Liver (tissue), 9 donors: ENCODE measurements around the gene SELENOO. TPM values are rescaled to one million over a fixed set of nuclear protein-coding genes. Genes with fewer than 3 reads are reported as not detected.

Experiments used
- DNase-seq: peaks from one replicate; pipeline ENCODE4 v3.0.0-alpha.2; 2017; ENCODE audit warnings: low spot score
- H3K27ac ChIP-seq, 2 donors: one replicate each; pipeline ENCODE4 v1.7.0; 2013; ENCODE audit warnings: inconsistent platforms in 2 of 2, low read length in 2 of 2, control low read depth in 1 of 2, low read depth in 1 of 2, mild to moderate bottlenecking in 1 of 2
- H3K27me3 ChIP-seq, 4 donors: one replicate each; pipeline versions ENCODE4 v1.6.1 to v1.7.0; 2013; ENCODE audit warnings: low read length in 3 of 4, inconsistent platforms in 1 of 4, mild to moderate bottlenecking in 1 of 4, moderate library complexity in 1 of 4; ENCODE audit not compliant: control insufficient read depth in 4 of 4, insufficient read depth in 4 of 4
- H3K36me3 ChIP-seq, 4 donors: one replicate each; pipeline versions ENCODE4 v1.6.1 to v1.7.0; 2013; ENCODE audit warnings: low read length in 3 of 4, mild to moderate bottlenecking in 3 of 4, low read depth in 1 of 4, moderate library complexity in 1 of 4; ENCODE audit not compliant: control insufficient read depth in 4 of 4, insufficient read depth in 3 of 4
- H3K4me1 ChIP-seq, 4 donors: one replicate each; pipeline versions ENCODE4 v1.6.1 to v1.7.0; 2013; ENCODE audit warnings: low read length in 3 of 4, mild to moderate bottlenecking in 3 of 4, moderate library complexity in 1 of 4; ENCODE audit not compliant: control insufficient read depth in 4 of 4, insufficient read depth in 4 of 4
- H3K4me3 ChIP-seq, 3 donors: one replicate each; pipeline versions ENCODE4 v1.6.1 to v1.7.0; 2013; ENCODE audit warnings: low read length in 3 of 3, control low read depth in 1 of 3, low read depth in 1 of 3, mild to moderate bottlenecking in 1 of 3
- H3K9ac ChIP-seq, 2 donors: one replicate each; pipeline ENCODE4 v1.7.0; 2013; ENCODE audit warnings: low read length in 2 of 2, mild to moderate bottlenecking in 2 of 2, moderate library complexity in 2 of 2, control low read depth in 1 of 2, low read depth in 1 of 2
- H3K9me3 ChIP-seq, 4 donors: one replicate each; pipeline versions ENCODE4 v1.6.1 to v1.7.0; 2013; ENCODE audit warnings: low read length in 3 of 4; ENCODE audit not compliant: control insufficient read depth in 4 of 4
- EGR1 ChIP-seq, 2 donors: IDR thresholded peaks; 2 replicates each; pipeline ENCODE4 v1.6.1; 2016 to 2018; ENCODE audit warnings: antibody characterized with exemption in 2 of 2, low read depth in 2 of 2
- FOXA2 ChIP-seq: IDR thresholded peaks from 2 replicates; pipeline ENCODE4 v1.6.1; 2016; ENCODE audit warnings: antibody characterized with exemption
- HNF4A ChIP-seq, 2 donors: conservative IDR thresholded peaks; 2 replicates each; pipeline ENCODE4 v1.6.1; 2016; ENCODE audit warnings: antibody characterized with exemption in 2 of 2, mild to moderate bottlenecking in 2 of 2
- HNF4G ChIP-seq: IDR thresholded peaks from 2 replicates; pipeline ENCODE4 v1.6.1; 2016; ENCODE audit warnings: antibody characterized with exemption
- JUND ChIP-seq, 2 donors: IDR thresholded peaks; 2 replicates each; pipeline ENCODE4 v1.6.1; 2016; ENCODE audit warnings: antibody characterized with exemption in 2 of 2
- RAD21 ChIP-seq, 2 donors: IDR thresholded peaks; 2 replicates each; pipeline ENCODE4 v1.6.1; 2016; ENCODE audit warnings: antibody characterized with exemption in 2 of 2, mild to moderate bottlenecking in 2 of 2
- RXRA ChIP-seq, 2 donors: IDR thresholded peaks; 2 replicates each; pipeline ENCODE4 v1.6.1; 2017 to 2018; ENCODE audit warnings: antibody characterized with exemption in 2 of 2, mild to moderate bottlenecking in 1 of 2
- SP1 ChIP-seq: IDR thresholded peaks from 2 replicates; pipeline ENCODE4 v1.6.1; 2018; ENCODE audit warnings: antibody characterized with exemption, mild to moderate bottlenecking
- TAF1 ChIP-seq: conservative IDR thresholded peaks from 2 replicates; pipeline ENCODE4 v1.6.1; 2016; ENCODE audit warnings: antibody characterized with exemption, mild to moderate bottlenecking
- ZBTB33 ChIP-seq: IDR thresholded peaks from 2 replicates; pipeline ENCODE4 v1.6.1; 2016; ENCODE audit warnings: antibody characterized with exemption
- whole genome bisulfite sequencing: extraction: QIAGEN DNeasy Blood & Tissue Kit; methylation state at CpG from one replicate; pipeline ENCODE4 v1.1.7; 2013; 5-methylcytosine and 5-hydroxymethylcytosine counted together
- polyA plus RNA-seq, 2 donors: library from polyadenylated mRNA; stranded (reverse) in 1 of 2; unstranded in 1 of 2; fragments of 200-250 nt in 1 of 2; fragments of >200 nt in 1 of 2; fragmentation: Nextera tagmentation in 1 of 2; extraction: Ambion mirVana in 1 of 2; gene quantifications; one replicate each; pipeline versions ENCODE4 v1.2.1 to v1.2.3, GENCODE V29; 2013 to 2015
- total RNA-seq, 2 donors: library from RNA; depleted of rRNA; stranded (reverse); fragments of >200 nt; gene quantifications; one replicate each; pipeline ENCODE4 v1.2.3, GENCODE V29; 2014
- TF ChIP-seq, protein P1 (sequence below): fragments of 150-350 bp; IDR thresholded peaks from 2 replicates; pipeline ENCODE4 v1.5.1; 2017; ENCODE audit warnings: improper control_type of control experiment, low read depth, low read length; ENCODE audit not compliant: missing input control
- TF ChIP-seq, protein P2 (sequence below): IDR thresholded peaks from 2 replicates; pipeline ENCODE4 v1.6.1; 2016; ENCODE audit warnings: antibody characterized with exemption, mild to moderate bottlenecking
- donor health status: healthy.
- donor health status: healthy.
- donor health status: healthy.
- donor health status: healthy.
- donor health status: healthy.

Gene SELENOO
- total and polyA plus RNA-seq, 4 donors, result 16.4 to 59.2 (median 42.2) TPM

DNA sequence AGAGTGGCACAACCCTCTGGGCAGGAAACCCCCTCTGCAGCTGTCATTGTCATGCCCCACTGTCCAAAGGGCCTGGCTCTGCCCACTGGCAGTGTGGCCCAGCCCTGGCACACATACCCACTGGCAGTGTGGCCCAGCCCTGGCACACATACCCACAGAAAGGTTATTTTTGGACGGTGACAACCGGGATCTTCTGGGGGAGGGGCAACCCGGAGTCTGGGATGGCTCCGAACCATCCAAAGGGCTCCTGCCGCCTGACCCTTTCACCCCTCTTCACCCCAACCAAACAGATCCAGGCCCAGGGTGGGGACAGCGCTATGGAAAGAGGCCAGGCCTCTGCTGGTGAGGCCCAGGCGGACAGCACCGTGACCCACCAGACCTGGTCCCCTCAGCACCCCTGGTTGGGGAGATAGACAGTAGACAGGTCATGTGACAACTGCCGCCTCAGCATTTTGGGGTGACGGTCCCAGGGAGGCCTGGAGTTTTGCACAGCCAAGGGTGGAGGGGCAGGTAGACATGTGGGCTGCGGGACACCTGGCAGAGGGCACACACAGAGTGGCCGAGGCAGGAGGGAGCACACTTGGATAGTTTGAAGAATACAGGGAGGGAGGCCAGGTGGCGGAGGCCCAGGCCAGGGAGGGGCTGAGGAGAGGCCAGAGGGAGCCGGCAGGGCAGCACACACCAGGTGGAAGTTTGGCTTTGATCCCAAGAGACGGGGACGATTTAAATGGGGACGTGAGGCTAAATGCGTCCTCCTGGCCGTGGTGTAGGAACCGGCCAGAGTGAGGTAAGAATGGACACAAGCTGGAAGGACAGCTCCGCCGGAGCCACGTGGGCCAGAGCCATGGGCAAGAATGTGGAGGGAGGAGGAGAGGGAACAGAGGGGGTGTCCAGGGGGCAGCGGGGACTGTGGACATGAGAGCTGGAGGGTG is 57.8 kb downstream of the SELENOO start:
- no peaks in the 10 kb centered on the region for H3K27me3 ChIP-seq
- H3K9me3 ChIP-seq, result no peaks in the 10 kb centered on the region
- no peak overlapping the region for H3K9ac ChIP-seq
- peaks cover 0 to 1% (median 0%) of the 10 kb centered on the region in 4 donors for H3K36me3 ChIP-seq
- H3K4me1 ChIP-seq, result peaks cover 16 to 37% (median 29%) of the 10 kb centered on the region in 4 donors
- TF ChIP-seq RXRA (IDR thresholded peaks at IDR 0.05) (peak in 1 of 2 donors; percentile 40), JUND (IDR thresholded peaks at IDR 0.05) (no peak)
- WGBS, result 61% methylated on average over 24 of the region's 24 CpGs
- H3K4me3 ChIP-seq, result no peak overlapping the region
- no peak for DNase-seq
- peak overlapping the region in 1 of 2 donors; percentile 41 for H3K27ac ChIP-seq

DNA sequence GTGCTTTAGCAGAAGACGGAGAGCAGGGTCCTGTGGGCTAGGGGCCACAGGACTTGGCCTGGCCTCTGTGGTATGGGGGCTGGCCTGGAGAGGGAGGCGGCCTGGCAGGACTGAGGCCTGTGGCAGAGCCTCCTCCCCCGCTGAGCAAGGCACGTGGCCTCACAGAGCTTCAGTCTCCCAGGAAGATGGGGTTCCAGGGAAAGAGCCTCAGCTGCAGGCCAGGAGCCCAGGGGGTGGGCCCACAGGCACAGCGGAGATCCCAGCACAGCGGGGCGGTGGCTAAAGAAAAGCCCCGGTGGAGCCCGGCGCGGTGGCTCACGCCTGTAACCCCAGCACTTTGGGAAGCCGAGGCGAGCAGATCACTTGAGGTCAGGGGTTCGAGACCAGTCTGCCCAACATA is 58.5 kb downstream of the SELENOO start:
- no peaks in the 10 kb centered on the region for H3K9me3 ChIP-seq
- TF ChIP-seq FOXA2, result no peak
- TF ChIP-seq RAD21 (IDR thresholded peaks at IDR 0.05), result no peak
- TF ChIP-seq HNF4A (conservative IDR thresholded peaks at IDR 0.05), result no peak
- TF ChIP-seq SP1, result no peak
- TF ChIP-seq ZBTB33, result no peak
- no peak for TF ChIP-seq RXRA (IDR thresholded peaks at IDR 0.05)
- TF ChIP-seq, protein P1, sequence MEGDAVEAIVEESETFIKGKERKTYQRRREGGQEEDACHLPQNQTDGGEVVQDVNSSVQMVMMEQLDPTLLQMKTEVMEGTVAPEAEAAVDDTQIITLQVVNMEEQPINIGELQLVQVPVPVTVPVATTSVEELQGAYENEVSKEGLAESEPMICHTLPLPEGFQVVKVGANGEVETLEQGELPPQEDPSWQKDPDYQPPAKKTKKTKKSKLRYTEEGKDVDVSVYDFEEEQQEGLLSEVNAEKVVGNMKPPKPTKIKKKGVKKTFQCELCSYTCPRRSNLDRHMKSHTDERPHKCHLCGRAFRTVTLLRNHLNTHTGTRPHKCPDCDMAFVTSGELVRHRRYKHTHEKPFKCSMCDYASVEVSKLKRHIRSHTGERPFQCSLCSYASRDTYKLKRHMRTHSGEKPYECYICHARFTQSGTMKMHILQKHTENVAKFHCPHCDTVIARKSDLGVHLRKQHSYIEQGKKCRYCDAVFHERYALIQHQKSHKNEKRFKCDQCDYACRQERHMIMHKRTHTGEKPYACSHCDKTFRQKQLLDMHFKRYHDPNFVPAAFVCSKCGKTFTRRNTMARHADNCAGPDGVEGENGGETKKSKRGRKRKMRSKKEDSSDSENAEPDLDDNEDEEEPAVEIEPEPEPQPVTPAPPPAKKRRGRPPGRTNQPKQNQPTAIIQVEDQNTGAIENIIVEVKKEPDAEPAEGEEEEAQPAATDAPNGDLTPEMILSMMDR, result no peak
- TF ChIP-seq, protein P2, sequence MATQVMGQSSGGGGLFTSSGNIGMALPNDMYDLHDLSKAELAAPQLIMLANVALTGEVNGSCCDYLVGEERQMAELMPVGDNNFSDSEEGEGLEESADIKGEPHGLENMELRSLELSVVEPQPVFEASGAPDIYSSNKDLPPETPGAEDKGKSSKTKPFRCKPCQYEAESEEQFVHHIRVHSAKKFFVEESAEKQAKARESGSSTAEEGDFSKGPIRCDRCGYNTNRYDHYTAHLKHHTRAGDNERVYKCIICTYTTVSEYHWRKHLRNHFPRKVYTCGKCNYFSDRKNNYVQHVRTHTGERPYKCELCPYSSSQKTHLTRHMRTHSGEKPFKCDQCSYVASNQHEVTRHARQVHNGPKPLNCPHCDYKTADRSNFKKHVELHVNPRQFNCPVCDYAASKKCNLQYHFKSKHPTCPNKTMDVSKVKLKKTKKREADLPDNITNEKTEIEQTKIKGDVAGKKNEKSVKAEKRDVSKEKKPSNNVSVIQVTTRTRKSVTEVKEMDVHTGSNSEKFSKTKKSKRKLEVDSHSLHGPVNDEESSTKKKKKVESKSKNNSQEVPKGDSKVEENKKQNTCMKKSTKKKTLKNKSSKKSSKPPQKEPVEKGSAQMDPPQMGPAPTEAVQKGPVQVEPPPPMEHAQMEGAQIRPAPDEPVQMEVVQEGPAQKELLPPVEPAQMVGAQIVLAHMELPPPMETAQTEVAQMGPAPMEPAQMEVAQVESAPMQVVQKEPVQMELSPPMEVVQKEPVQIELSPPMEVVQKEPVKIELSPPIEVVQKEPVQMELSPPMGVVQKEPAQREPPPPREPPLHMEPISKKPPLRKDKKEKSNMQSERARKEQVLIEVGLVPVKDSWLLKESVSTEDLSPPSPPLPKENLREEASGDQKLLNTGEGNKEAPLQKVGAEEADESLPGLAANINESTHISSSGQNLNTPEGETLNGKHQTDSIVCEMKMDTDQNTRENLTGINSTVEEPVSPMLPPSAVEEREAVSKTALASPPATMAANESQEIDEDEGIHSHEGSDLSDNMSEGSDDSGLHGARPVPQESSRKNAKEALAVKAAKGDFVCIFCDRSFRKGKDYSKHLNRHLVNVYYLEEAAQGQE, result no peak
- TF ChIP-seq HNF4G, result no peak
- TF ChIP-seq EGR1 (IDR thresholded peaks at IDR 0.05; ENCODE audit: low read depth in 2 of 2), result no peak
- TF ChIP-seq TAF1, result no peak
- 93% methylated on average over 15 of the region's 15 CpGs for WGBS
- H3K36me3 ChIP-seq, result peaks cover 0 to 1% (median 0%) of the 10 kb centered on the region in 4 donors
- H3K9ac ChIP-seq, result no peak overlapping the region
- no peak overlapping the region for H3K4me3 ChIP-seq
- peaks cover 16 to 37% (median 29%) of the 10 kb centered on the region in 4 donors for H3K4me1 ChIP-seq
- no peaks in the 10 kb centered on the region for H3K27me3 ChIP-seq
- no peak for DNase-seq
- H3K27ac ChIP-seq, result no peak overlapping the region
